HepG2 (cell line): ENCODE measurements around the gene SAP30. TPM values are rescaled to one million over a fixed set of nuclear protein-coding genes. Genes with fewer than 3 reads are reported as not detected.

ENCODE experiments used
- ATAC-seq: fragments of 200-7000 bp; cut with Tn5 transposase; 3 replicates; pipeline ENCODE4 v1.9.1; 2020; ENCODE audit warnings: mild to moderate bottlenecking, moderate library complexity
- BruUV-seq: library from RNA; stranded (reverse); fragments of 400-500 nt; replicated peaks from 2 replicates; lab custom pipeline; 2021; lab: Mats Ljungman, UMichigan
- CTCF ChIA-PET: fragments of 300-600 bp; formaldehyde crosslinking; extraction: SDS; loops from one replicate; lab custom pipeline; 2021; ENCODE audit warnings: low total read pairs, inconsistent platforms, low intra/inter-chr PET ratio; lab: Yijun Ruan, JAX
- POLR2A ChIA-PET: fragments of 350-600 bp; sonication (Branson Sonifier 250); formaldehyde crosslinking; loops from one replicate; lab custom pipeline; 2020; ENCODE audit warnings: antibody characterized with exemption, inconsistent platforms; lab: Yijun Ruan, JAX
- DNase-seq: peaks from one replicate; pipeline ENCODE4 v3.0.0-alpha.2; 2015; ENCODE audit warnings: low spot score
- FAIRE-seq: peaks from 3 replicates; lab custom pipeline; 2011; peaks lifted over from hg19 to GRCh38; lab: Jason Lieb, UNC
- H2AFZ ChIP-seq: one replicate; pipeline ENCODE4 v1.6.1; 2011; ENCODE audit warnings: low read length, inconsistent platforms
- H3K27ac ChIP-seq: fragments of 300-600 bp; 3 replicates; pipeline ENCODE4 v1.8.0; 2011; ENCODE audit warnings: mixed run types, mild to moderate bottlenecking, mixed read lengths, low read length, inconsistent platforms; ENCODE audit not compliant: insufficient read depth; ENCODE audit errors: extremely low read length
- H3K27me3 ChIP-seq, 2 experiments: fragments of 200-600 bp in 1 of 2; 2 replicates in 1 of 2; 3 replicates in 1 of 2; pipeline versions ENCODE4 v1.6.0 to v1.8.0; 2011; ENCODE audit warnings: low read length in 2 of 2, mild to moderate bottlenecking in 2 of 2, moderate library complexity in 2 of 2, inconsistent platforms in 1 of 2; ENCODE audit not compliant: insufficient read depth in 2 of 2, control insufficient read depth in 1 of 2
- H3K36me3 ChIP-seq, 2 experiments: fragments of 200-600 bp in 1 of 2; replicated peaks in 1 of 2; 2 replicates in 1 of 2; 3 replicates in 1 of 2; pipeline versions ENCODE4 v1.5.1 to v1.8.0; 2011; ENCODE audit warnings: low read length in 2 of 2, inconsistent platforms in 1 of 2; ENCODE audit not compliant: insufficient read depth in 2 of 2, control insufficient read depth in 1 of 2
- H3K4me1 ChIP-seq: 2 replicates; pipeline ENCODE4 v1.5.1; 2012; ENCODE audit warnings: low read length, inconsistent platforms; ENCODE audit not compliant: insufficient read depth
- H3K4me2 ChIP-seq: 2 replicates; pipeline ENCODE4 v1.6.0; 2011; ENCODE audit warnings: low read depth, low read length, inconsistent platforms
- H3K4me3 ChIP-seq, 3 experiments: fragments of 200-600 bp in 1 of 3; sonication (generic), shearing (Covaris generic) in 1 of 3; replicated peaks in 1 of 3; 2 replicates each; pipeline ENCODE4 v1.5.1; 2011 to 2016; ENCODE audit warnings: low read length in 3 of 3, inconsistent platforms in 2 of 3, low read depth in 2 of 3, mild to moderate bottlenecking in 2 of 3, control low read depth in 1 of 3, mixed read lengths in 1 of 3; ENCODE audit not compliant: insufficient read depth in 1 of 3
- H3K79me2 ChIP-seq: one replicate; pipeline ENCODE4 v1.6.1; 2011; ENCODE audit warnings: low read length, inconsistent platforms; ENCODE audit not compliant: insufficient read depth
- H3K9ac ChIP-seq: 2 replicates; pipeline ENCODE4 v1.6.0; 2011; ENCODE audit warnings: mild to moderate bottlenecking, low read depth, low read length, inconsistent platforms; ENCODE audit not compliant: insufficient read depth
- H3K9me3 ChIP-seq: 2 replicates; pipeline ENCODE4 v1.5.1; 2012; ENCODE audit warnings: mild to moderate bottlenecking, low read length
- H4K20me1 ChIP-seq: 2 replicates; pipeline ENCODE4 v1.6.0; 2011; ENCODE audit warnings: inconsistent platforms, mild to moderate bottlenecking, low read length, moderate library complexity; ENCODE audit not compliant: insufficient read depth
- BRF2 ChIP-seq: sonication (generic); formaldehyde crosslinking; IDR thresholded peaks from 2 replicates; pipeline ENCODE4 v1.8.1; 2022; ENCODE audit warnings: mild to moderate bottlenecking, missing genetic modification reagents
- CBFB ChIP-seq: sonication (generic); formaldehyde crosslinking; IDR thresholded peaks from 2 replicates; pipeline ENCODE4 v1.4.0; 2020; ENCODE audit warnings: missing genetic modification reagents
- CCAR2 ChIP-seq: fragments of 200-400 bp; formaldehyde crosslinking; optimal IDR thresholded peaks from 2 replicates; pipeline ENCODE3; 2018; ENCODE audit warnings: low read depth, mild to moderate bottlenecking, low read length, moderate library complexity
- ELK4 ChIP-seq: sonication (generic); formaldehyde crosslinking; IDR thresholded peaks from 2 replicates; pipeline ENCODE4 v1.9.0; 2021; ENCODE audit warnings: missing genetic modification reagents, borderline replicate concordance
- HCFC1 ChIP-seq: fragments of 150-350 bp; IDR thresholded peaks from 2 replicates; pipeline ENCODE4 v1.6.1; 2014; ENCODE audit warnings: low read depth, low read length
- HMGXB3 ChIP-seq: sonication (generic); formaldehyde crosslinking; IDR thresholded peaks from 2 replicates; pipeline ENCODE4 v1.4.0; 2020; ENCODE audit warnings: missing genetic modification reagents, borderline replicate concordance
- HOXD1 ChIP-seq: sonication (generic); formaldehyde crosslinking; IDR thresholded peaks from 2 replicates; pipeline ENCODE4 v1.5.0; 2020; ENCODE audit warnings: missing genetic modification reagents
- KDM3A ChIP-seq: IDR thresholded peaks from 2 replicates; pipeline ENCODE4 v1.6.1; 2018; ENCODE audit warnings: low read depth, missing compliant biosample characterization
- MAFF ChIP-seq: IDR thresholded peaks from 2 replicates; pipeline ENCODE4 v1.6.1; 2011; ENCODE audit warnings: low read depth, low read length, improper control_type of control experiment
- MED13 ChIP-seq: sonication (generic); formaldehyde crosslinking; IDR thresholded peaks from 2 replicates; pipeline ENCODE4 v1.5.0; 2020; ENCODE audit warnings: missing genetic modification reagents
- PHF5A ChIP-seq: IDR thresholded peaks from one replicate; pipeline ENCODE4 v1.6.1; 2018; ENCODE audit warnings: low read depth, missing genetic modification reagents; ENCODE audit not compliant: unreplicated experiment
- TP53 ChIP-seq: sonication (generic); formaldehyde crosslinking; conservative IDR thresholded peaks from 2 replicates; pipeline ENCODE4 v1.4.0; 2020; ENCODE audit warnings: missing genetic modification reagents
- ZBTB34 ChIP-seq: sonication (generic); formaldehyde crosslinking; IDR thresholded peaks from 2 replicates; pipeline ENCODE4 v1.8.0; 2022; ENCODE audit warnings: mild to moderate bottlenecking, missing genetic modification reagents
- ZNF350 ChIP-seq: sonication (generic); formaldehyde crosslinking; IDR thresholded peaks from 2 replicates; pipeline ENCODE4 v1.4.0; 2020; ENCODE audit warnings: mild to moderate bottlenecking, low read depth, missing genetic modification reagents, borderline replicate concordance
- ZNF775 ChIP-seq: sonication (generic); formaldehyde crosslinking; IDR thresholded peaks from 2 replicates; pipeline ENCODE4 v1.4.0; 2020; ENCODE audit warnings: missing genetic modification reagents, mild to moderate bottlenecking, moderate library complexity, borderline replicate concordance
- ZSCAN9 ChIP-seq: IDR thresholded peaks from 2 replicates; pipeline ENCODE4 v1.6.1; 2016; ENCODE audit warnings: borderline replicate concordance
- WGBS: methylation state at CpG from one replicate; pipeline ENCODE4 v1.1.6; 2017; ENCODE audit warnings: low lambda C conversion rate; 5-methylcytosine and 5-hydroxymethylcytosine counted together
- in situ Hi-C: cut with HindIII; loops from 2 replicates; pipeline ENCODE4 v1.10.0; 2017; ENCODE audit warnings: low pct_unique_long_range_greater_than_20kb; ENCODE audit not compliant: extremely low pct_ligation_motif_present
- intact Hi-C: fragments of 100-400 bp; cut with micrococcal nuclease; formaldehyde crosslinking; loops from one replicate; pipeline ENCODE4 v1.10.0; 2022; ENCODE audit not compliant: unreplicated experiment
- polyA plus RNA-seq, 8 experiments: library from polyadenylated mRNA; depleted of rRNA in 3 of 8; stranded (reverse) in 7 of 8; unstranded in 1 of 8; fragments of >200 nt; fragmentation: Illumina TruSeq in 4 of 8; extraction: Trizol in 4 of 8; gene quantifications; 2 replicates each; pipeline versions ENCODE4 v1.2.1 to v1.2.3, GENCODE V29; 2011 to 2016; ENCODE audit warnings: low read depth in 4 of 8, missing spikeins in 1 of 8, mixed read lengths in 1 of 8; ENCODE audit not compliant: insufficient read depth in 1 of 8
- total RNA-seq, 5 experiments: library from RNA; depleted of rRNA; stranded (reverse); fragments of >200 nt; fragmentation: Illumina TruSeq; extraction: Trizol; gene quantifications; 2 replicates each; pipeline ENCODE4 v1.2.3, GENCODE V29; 2016; ENCODE audit warnings: low read depth in 1 of 5

SAP30 gene
- total and polyA plus RNA-seq, 2 of the 13 experiments (the other 11 are each of a cell fraction or from before 2014, with no cell fraction given): 14.2 to 25.1 TPM

GRCh38 chr4:173403051-173403450 lies 32.3 kb downstream of the SAP30 start:
- FAIRE-seq (no peak), DNase-seq (no peak), ATAC-seq (no peak)
- Histone ChIP-seq H3K79me2 (no peaks in the 10 kb centered on the region), H3K27me3 (no peaks in the 10 kb centered on the region; a peak in 1 of 5 replicates), H2AFZ (no peak overlapping the region), H3K4me1 (no peaks in the 10 kb centered on the region), H4K20me1 (no peaks in the 10 kb centered on the region), H3K9me3 (no peaks in the 10 kb centered on the region), H3K9ac (no peak overlapping the region), H3K36me3 (no peaks in the 10 kb centered on the region), H3K27ac (no peak overlapping the region), H3K4me2 (no peak overlapping the region), H3K4me3 (no peak overlapping the region)
- POLR2A ChIA-PET: interaction anchor here (0.8 kb wide), 1 partner anchor 33 kb away, joined by 3 read pairs; the partner anchor contains the start of gene SAP30
- in situ Hi-C loops: loop anchor here (25.0 kb wide), 1 partner anchor 391 kb away; no protein-coding TSS in a partner anchor
- intact Hi-C loops: no loop called here
- WGBS: 9% methylated on average over 2 of the region's 2 CpGs
- no TSS peak for BruUV-seq
- CTCF ChIA-PET: no interaction called here
- TF ChIP-seq CBFB (CRISPR knock-in tag) (no peak), MED13 (CRISPR knock-in tag) (no peak), HMGXB3 (CRISPR knock-in tag) (no peak), ZNF350 (no peak), BRF2 (CRISPR knock-in tag) (no peak), TP53 (CRISPR knock-in tag) (no peak), PHF5A (CRISPR knock-in tag) (no peak), MAFF (no peak), ZSCAN9 (no peak), HOXD1 (CRISPR knock-in tag) (no peak), ZBTB34 (CRISPR knock-in tag) (no peak), ZNF775 (CRISPR knock-in tag) (no peak), HCFC1 (no peak), ELK4 (CRISPR knock-in tag) (no peak), KDM3A (CRISPR knock-in tag) (no peak), CCAR2 (no peak)
